ENCODE data around the gene SEC62. TPM values are rescaled to one million over a fixed set of nuclear protein-coding genes. Genes with fewer than 3 reads are reported as not detected.

The SEC62 gene
- total RNA-seq, 1 experiment from 2014 or later: 35.8 TPM

DNA sequence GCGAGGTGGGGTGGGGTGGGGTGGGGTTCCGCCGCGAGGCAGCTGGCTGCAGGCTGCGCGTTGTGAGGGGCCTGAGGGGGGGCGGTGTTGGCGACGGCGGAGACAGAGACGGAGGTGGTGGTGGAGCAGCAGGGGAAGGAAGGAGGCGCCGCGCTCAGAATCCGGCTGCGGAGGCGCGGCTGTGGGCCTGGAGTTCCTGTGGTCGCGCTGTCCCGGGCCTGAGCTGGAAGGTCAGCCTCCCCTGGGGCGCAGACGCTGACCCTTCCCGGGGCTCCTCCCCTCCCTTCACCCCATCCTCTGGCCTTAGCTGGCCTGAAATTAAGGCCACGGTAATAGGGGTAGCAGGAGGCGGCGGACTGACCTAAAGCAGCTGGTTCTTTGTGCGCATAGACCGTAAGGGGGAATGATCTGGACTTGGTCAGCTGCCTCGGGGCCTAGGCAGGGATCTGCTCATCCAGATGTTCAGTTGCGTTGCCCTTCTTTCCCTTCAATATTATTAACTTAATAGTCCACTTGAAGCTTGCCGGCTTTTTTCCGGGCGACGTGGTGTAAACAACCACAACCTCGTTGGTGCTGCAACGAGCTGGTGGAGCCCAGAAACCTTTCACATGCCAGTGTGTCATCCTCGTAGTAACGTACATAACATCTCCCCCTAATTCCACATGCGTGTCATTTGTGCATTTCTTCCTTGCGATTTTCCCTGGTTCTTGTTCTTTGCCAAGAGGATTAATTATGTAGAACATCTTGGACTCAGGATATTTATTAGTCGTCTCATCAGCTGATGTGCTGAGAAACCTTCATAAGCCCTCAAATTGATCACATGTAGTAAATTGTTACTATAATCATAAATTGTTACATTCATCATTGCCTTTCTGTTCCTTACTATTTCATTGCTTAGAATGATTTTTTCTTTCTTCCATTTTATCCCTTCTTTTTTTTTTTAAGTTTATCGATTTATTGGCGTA, 626 bp downstream of the SEC62 start:
- peak; percentile 71 for DNase-seq (ENCODE audit: low read depth)

DNA sequence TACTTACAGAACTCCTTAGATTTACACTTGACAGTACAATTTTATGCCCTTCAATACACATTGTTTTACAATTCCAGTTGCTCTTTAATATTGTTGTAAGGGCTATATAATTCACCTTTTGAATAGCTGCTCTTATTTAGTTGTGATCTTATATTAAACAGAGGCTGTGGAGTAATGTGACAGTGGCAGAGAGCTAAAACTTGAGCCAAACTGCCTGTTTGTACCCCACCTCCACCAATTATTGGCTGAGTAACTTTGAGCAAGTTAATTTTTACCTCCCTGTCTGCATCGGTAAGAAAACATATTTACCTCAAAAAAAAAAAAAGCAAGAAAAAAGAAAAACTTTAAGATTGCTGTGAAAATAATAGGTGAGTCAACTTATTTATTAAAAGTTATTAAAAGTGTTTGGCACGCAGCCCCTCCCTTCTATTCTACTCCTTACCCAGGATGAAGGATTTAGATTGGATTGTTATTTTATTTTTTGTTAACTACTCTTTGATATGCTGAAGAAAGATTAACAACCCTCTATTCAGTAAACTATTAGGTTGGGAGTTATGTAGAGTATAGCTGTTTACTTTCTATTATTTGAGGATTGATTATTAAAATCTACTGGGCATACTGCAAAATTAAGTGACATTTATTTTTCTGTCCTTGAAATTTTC, 1.7 kb downstream of the SEC62 start:
- DNase-seq (ENCODE audit: low read depth): no peak

DNA sequence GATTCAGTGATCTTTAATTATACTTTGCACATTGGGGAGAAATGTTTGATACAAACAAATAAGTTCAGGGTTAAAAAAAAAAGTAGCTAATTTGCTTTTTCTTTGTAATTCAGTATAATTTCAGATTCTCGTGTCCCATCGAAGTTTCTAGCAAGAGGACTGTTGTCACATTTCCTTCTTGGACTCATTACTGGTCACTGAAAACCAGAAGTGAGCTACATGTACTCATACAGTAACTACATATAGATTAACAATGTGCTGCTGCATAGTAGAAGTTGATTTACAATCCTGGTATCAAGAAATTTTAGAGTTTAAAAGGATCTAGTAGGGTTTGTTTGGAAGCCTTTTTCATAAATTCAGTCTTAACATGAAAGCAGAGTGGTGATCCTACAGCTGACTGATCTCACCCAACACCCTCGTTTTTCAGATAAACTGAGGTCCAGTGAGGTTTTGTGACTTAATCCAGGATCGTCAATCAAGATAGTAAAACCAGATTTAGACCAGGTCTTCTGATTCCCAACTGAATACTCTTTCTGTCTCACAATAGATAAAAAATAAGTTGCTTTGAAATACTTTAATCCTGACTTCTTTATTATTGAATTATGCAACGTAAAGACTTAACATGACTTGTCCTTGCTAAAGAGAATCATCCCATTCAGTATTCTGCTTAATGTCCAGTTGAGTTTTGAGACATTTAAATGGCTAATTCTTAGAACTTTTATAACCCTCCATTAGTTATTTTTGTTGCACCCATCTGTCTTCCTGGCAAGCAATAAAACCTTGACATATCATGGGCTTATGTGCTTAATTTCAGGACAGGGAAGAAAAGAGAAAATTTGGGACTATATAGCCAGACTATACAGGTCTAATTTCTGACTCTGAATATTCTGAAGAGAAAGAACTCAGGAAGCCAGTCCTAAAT, 2.8 kb downstream of the SEC62 start:
- DNase-seq (ENCODE audit: low read depth): no peak

DNA sequence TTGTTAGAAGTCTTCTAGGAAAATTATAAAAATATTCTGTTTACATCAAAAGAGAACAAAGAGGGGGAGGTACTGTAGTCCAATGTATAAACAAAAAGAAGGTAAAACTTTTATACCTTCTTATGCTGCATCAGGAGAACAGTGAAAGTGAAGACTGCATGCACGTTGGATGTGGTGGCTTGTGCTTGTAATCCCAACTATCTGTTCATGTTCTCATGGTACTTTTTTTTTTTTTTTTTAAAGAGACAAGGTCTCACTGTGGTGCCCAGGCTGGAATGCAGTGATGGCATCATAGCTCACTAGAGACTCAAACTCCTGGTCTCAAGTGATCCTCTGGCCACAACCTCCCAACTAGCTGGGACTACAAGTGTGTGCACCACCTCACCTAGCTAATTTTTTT, 4.2 kb downstream of the SEC62 start:
- DNase-seq (ENCODE audit: low read depth): no peak

DNA sequence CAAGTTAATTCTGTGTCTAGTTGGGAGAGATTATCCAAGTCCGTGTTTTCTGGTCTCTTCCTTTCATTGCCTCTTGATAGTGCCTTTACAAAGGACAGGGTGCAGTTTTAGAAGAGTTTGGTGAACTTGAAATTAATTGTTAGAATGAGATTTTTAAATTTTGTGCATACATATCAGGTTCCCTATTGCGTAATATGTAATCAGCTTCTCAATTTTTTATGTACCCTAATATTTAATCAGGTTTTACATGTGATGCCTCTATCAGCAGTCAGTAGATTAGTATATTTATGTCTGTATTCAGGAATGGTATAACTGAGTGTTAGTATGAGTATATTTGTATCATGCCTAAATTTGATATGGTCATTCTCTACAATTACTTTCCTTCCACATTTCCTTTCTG, 4.9 kb downstream of the SEC62 start:
- DNase-seq (ENCODE audit: low read depth): no peak

DNA sequence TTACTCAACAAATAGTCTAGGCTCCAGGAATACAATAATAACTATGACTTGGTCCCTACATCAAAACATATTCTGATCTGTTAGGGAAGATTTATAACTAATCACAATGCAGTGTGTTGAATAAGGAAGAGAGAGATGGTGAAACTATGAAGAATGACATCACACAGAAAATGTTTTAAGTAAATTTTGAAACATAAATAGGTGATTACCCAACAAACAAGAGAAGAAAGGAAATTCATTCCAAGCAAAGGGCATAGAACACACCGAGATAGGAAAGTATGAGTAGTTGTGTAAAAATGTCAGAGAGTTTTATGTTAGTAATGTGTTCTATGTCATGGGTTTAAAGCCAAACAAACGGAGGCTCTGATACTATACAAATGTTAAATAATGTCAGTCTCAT, 13.4 kb downstream of the SEC62 start:
- DNase-seq (ENCODE audit: low read depth): peak; percentile 30

DNA sequence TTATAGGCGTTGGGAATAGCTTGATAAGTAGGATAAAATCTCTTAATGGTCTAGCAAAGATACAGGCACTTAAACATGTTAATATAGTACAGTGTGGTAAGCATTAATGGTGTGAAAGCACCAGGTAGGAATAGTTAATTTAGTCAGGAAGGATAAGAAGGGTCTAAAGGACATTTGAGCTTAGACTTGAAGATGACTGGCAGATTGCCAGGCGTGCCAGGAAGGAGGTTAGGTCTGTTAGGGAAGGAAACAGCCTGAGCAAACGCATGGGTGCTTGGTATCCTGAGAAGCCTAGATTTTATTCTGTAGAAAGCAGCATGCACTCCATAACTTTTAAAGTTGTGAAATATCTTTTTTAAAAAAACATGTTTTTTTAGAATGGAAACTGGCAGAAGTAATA, 17.7 kb downstream of the SEC62 start:
- no peak for DNase-seq (ENCODE audit: low read depth)

DNA sequence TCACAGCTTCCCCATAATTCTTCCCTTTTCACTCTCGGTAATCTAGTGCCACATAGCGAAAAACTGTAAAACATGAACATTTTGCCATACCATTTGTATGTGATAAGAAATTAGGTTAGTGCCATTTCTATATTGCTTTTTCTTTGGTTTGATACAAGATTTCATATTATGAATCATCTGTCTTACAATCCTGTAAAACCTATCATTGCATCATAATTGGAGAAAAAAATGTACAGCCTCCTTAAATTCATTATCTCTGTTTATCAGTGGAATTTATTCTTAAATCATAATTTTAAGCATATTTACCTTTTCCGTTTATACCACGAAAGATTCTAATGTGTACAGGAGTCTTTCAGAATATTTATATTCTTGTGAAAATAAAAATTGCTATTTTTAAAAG, 23.8 kb downstream of the SEC62 start:
- DNase-seq (ENCODE audit: low read depth): no peak

DNA sequence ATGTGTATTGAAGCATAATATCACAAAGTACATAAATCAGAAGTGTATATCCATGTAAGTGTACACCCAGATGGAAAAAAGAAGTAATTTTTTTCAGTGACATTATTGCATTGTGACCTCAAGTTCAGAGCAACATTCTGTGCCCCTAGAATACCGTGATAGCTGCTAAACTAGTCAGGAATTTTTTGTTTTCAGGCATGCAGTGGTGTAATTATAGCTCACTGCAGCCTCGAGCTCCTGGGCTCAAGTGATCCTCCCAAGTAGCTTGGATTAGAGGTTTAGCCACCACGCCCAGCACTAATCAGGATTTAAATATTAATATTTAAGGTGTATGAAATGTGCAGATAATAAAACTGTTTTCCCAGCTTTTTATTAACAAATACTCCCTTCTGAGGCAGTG, 25.5 kb downstream of the SEC62 start:
- DNase-seq (ENCODE audit: low read depth): no peak

DNA sequence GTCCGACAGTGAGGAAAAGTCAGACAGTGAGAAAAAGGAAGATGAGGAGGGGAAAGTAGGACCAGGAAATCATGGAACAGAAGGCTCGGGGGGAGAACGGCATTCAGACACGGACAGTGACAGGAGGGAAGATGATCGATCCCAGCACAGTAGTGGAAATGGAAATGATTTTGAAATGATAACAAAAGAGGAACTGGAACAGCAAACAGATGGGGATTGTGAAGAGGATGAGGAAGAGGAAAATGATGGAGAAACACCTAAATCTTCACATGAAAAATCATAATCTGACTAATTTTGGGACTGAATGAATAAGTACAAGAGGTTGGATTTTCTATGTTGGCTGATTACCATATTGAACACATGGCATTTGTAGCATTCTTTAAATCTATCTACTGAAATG, 26.2 kb downstream of the SEC62 start:
- DNase-seq (ENCODE audit: low read depth): no peak

DNA sequence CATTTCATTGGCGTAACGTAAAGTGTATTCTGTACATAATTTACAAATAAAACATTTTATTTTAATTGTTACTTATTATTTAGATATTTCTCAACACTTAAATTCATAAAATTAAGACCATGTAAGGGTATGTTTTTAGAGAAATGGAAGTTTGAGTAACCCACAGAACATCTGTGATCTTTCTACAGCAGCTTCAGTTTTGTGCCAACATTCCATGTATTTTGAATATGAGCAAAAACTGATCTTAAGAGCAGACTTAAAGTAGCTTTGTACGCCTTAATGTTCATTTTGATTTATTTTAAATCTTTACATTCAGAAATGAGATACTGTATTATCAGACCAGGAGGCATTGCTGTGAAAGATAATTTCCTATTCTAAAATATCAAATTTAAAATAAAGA, 27.2 kb downstream of the SEC62 start:
- DNase-seq (ENCODE audit: low read depth): no peak

DNA sequence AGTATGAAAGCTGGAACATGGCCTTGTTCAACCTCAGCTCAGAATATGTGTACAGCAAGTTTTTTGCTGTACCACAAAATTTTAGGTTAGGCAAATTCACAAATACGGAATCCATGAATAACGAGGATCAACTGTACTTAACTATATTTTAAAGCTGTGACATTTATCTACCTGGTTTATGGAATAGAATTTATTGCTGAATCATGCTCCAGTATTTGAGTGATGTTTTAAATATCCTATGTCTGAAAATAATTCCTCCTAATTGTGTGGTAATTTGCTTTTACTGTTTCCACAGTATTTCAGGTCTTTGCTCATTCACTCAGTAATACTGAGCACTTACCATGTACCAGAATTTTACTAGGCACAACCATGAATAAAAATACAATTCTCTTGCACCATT, 29.5 kb downstream of the SEC62 start:
- DNase-seq (ENCODE audit: low read depth): no peak

DNA sequence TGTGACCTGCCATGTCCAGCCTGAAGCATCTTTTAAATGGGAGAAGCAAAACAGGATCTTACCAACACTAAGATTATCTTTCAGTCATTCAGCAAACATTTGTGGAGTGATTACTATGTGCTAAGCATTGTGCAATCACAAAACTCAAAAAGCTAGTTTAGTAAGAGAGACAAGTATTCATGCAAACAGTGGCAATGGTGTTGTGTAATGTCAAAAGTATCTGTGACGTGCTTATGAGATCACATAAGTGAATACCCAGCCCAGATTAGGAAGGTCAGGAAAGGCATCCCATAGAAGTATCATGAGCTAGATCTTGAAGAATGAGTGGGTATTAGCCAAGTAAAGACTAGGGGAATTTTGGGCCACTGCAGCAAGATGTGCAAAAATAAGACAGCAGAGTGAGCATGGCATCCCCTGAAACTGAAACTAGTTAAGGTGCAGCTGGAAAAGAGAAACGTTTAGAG, 32.1 kb downstream of the SEC62 start:
- peak; percentile 18 for DNase-seq (ENCODE audit: low read depth)

DNA sequence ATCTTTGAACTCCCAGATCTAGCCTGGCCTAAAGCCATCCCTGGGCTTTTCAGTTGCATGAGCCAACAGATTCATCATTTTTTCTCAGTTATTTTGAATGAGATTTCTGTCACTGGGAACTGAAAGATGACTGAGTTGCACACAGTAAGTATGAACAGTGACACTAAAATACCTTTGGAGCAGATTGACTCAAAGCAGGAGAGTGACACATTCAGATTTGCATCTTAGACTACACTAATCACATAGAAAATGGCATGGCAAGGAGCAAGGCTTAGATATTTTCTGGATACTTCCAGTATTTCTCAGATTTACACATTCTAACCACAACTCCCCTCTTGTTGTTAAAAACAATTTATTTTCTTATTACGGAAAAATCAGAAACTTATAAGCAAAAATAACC, 32.8 kb downstream of the SEC62 start:
- no peak for DNase-seq (ENCODE audit: low read depth)

DNA sequence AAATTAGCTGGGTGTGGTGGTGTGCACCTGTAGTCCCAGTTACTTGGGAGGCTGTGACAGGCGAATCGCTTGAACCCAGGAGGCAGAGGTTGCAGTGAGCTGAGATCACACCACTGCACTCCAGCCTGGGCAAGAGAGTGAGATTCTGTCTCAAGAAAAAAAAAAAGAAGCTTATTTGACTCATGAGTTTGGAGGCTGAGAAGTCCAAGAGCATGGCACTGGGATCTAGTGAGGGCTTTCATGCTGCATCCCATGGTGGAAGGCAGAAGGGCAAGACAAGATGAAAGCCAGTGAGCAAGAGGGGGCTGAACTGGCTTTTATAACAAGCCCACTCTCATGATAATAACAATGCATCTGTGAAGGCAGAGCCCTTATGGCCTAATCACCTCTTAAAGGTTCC, 33.4 kb downstream of the SEC62 start:
- no peak for DNase-seq (ENCODE audit: low read depth)

DNA sequence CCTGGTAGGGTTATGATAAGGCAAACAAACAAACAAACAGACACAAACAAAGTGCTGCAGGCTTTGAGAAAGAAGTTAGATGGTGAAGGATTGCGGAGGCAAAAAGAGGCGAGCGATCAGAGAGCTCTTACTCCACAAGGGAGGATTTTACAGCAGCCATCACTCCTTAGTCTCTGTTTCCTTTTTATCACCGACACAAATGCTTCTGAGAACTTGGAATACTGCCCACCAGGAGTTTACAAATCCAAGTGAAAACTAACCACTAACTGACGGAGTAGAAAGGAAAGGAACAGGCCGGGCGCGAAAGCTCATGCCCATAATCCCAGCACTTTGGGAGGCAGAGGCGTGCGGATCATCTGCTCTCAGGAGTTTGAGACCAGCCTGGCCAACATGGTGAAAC, 35.6 kb downstream of the SEC62 start:
- no peak for DNase-seq (ENCODE audit: low read depth)

DNA sequence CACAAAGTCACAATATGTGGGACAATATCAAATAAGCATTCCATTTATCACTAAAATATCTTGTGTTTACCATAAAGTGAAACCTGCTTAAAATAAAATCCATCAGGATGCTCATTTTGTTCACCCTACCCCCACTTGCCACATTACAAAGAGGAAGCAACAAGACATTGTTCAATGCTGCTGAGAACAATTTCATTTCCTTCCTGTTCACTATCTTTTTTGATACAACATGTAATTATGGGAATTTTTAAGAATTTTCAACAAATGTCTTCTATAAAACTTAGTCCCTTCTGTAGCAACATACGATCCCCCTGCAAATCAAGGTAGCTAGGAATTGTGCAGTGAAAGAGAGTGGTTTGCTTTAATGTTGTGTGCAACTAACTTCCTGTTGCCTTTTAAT, 36.3 kb downstream of the SEC62 start:
- no peak for DNase-seq (ENCODE audit: low read depth)

DNA sequence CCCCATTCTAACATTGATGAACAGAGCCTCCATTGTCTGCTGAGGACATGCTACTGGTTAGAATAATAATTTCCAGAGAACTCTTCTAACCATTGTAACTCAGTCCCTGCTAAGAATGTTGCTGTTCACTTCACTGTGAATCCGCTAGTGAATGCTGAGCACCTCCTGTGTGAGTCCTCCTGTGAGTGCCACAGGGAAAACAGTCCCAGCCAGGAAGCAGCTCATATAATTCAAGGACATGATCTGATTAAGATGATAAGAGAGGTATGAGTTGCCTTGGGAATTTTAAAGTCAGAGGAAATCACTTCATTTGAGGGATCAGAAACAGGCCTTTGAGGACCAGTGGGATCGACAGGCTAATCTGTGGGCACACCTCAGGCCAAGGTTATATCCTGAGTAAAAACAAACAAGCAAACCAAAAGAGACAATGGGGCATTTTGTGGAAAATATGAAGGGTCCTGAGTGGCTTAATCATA, 37.3 kb downstream of the SEC62 start:
- no peak for DNase-seq (ENCODE audit: low read depth)

DNA sequence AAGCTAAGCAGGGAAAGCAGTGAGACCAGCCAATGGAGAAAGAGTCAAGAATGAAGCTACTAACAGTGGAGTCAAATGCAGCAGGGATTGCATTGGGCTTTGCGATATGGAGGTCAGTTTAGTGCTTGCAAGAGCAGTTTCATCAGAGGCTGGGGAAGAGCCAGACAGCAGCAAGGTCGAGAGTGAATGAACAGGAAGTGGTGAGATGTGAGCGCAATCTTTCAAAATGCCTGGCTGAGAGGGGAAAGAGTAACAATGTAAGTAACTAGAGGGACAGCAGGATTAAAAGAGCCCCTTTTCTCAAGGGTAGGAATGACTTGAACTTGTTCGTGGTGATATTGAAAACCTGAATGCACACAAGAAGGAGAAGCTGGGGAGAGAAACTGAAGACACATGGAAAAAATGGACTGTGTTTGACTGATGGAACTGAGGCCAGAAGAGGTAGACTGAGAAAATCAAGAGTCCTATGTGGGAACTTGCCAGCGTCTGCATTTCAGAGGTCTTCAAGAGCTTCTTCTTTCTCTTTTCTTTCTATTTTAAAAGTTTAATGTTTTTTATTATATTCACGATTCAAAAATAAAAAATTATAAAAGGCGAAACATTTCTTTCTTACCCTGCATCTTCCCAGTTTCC, 40.5 kb downstream of the SEC62 start:
- peak; percentile 8 for DNase-seq (ENCODE audit: low read depth)

DNA sequence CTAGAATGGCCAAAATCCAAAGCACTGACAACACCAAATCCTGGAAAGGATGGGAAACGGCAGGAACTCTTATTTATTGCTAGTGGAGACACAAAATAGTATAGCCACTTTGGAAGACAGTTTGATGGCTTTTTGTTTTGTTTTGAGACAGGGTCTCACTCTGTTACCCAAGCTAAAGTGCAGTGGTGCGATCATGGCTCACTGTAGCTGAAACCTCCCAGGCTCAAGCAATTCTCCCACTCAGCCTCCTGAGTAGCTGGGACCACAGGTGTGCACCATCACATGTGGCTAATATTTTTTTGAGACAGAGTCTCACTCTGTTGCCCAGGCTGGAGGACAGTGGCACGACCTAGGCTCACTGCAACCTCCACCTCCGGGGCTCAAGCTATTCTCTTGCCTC, 43.9 kb downstream of the SEC62 start:
- no peak for DNase-seq (ENCODE audit: low read depth)

DNA sequence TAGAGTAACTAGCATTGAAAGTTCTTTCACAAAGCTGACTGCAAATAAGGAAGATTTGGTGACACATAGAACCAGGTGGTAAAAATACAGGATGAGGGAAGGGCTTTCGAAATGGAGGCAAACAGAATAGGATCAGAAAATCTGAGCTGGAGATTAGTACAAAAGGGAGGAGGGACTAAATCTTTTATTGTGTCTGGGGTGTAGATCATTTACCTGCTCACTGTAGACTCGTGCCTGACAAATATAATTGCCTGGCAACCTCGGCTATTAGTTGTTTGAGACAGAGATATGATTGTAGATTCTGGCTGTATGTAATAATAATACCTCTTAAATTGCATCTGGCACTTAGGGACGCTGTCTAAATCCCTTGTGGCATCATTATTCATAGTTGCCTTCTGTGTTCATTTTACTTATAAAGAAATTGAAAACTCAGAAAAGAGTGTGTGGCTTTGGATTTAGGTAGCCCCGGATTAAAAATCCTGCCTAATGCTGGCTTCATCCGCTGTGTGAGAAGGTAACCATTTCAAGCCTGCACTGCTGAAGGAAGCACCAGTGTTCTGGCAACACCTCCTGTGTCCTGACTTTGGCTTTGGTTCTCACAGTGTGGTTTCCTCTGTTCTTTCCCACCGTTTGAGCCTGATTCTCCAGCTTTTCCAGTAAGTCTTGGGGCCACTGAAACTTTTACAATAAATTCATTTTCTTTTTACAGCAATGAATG, 46.2 kb downstream of the SEC62 start:
- no peak for DNase-seq (ENCODE audit: low read depth)
